HepG2 (cell line): ENCODE data around the gene TTC28. TPM values are rescaled to one million over a fixed set of nuclear protein-coding genes. Genes with fewer than 3 reads are reported as not detected.

Source experiments
- ATAC-seq: fragments of 200-7000 bp; cut with Tn5 transposase; 3 replicates; pipeline ENCODE4 v1.9.1; 2020; ENCODE audit warnings: mild to moderate bottlenecking, moderate library complexity
- BruUV-seq: library from RNA; stranded (reverse); fragments of 400-500 nt; replicated peaks from 2 replicates; lab custom pipeline; 2021; lab: Mats Ljungman, UMichigan
- CTCF ChIA-PET: fragments of 300-600 bp; formaldehyde crosslinking; extraction: SDS; loops from one replicate; lab custom pipeline; 2021; ENCODE audit warnings: low total read pairs, inconsistent platforms, low intra/inter-chr PET ratio; lab: Yijun Ruan, JAX
- POLR2A ChIA-PET: fragments of 350-600 bp; sonication (Branson Sonifier 250); formaldehyde crosslinking; loops from one replicate; lab custom pipeline; 2020; ENCODE audit warnings: antibody characterized with exemption, inconsistent platforms; lab: Yijun Ruan, JAX
- DNase-seq: peaks from one replicate; pipeline ENCODE4 v3.0.0-alpha.2; 2015; ENCODE audit warnings: low spot score
- FAIRE-seq: peaks from 3 replicates; lab custom pipeline; 2011; peaks lifted over from hg19 to GRCh38; lab: Jason Lieb, UNC
- H2AFZ ChIP-seq: one replicate; pipeline ENCODE4 v1.6.1; 2011; ENCODE audit warnings: low read length, inconsistent platforms
- H3K27ac ChIP-seq: fragments of 300-600 bp; 3 replicates; pipeline ENCODE4 v1.8.0; 2011; ENCODE audit warnings: mixed run types, mild to moderate bottlenecking, mixed read lengths, low read length, inconsistent platforms; ENCODE audit not compliant: insufficient read depth; ENCODE audit errors: extremely low read length
- H3K27me3 ChIP-seq, 2 experiments: fragments of 200-600 bp in 1 of 2; 2 replicates in 1 of 2; 3 replicates in 1 of 2; pipeline versions ENCODE4 v1.6.0 to v1.8.0; 2011; ENCODE audit warnings: low read length in 2 of 2, mild to moderate bottlenecking in 2 of 2, moderate library complexity in 2 of 2, inconsistent platforms in 1 of 2; ENCODE audit not compliant: insufficient read depth in 2 of 2, control insufficient read depth in 1 of 2
- H3K36me3 ChIP-seq, 2 experiments: fragments of 200-600 bp in 1 of 2; replicated peaks in 1 of 2; 2 replicates in 1 of 2; 3 replicates in 1 of 2; pipeline versions ENCODE4 v1.5.1 to v1.8.0; 2011; ENCODE audit warnings: low read length in 2 of 2, inconsistent platforms in 1 of 2; ENCODE audit not compliant: insufficient read depth in 2 of 2, control insufficient read depth in 1 of 2
- H3K4me1 ChIP-seq: 2 replicates; pipeline ENCODE4 v1.5.1; 2012; ENCODE audit warnings: low read length, inconsistent platforms; ENCODE audit not compliant: insufficient read depth
- H3K4me2 ChIP-seq: 2 replicates; pipeline ENCODE4 v1.6.0; 2011; ENCODE audit warnings: low read depth, low read length, inconsistent platforms
- H3K4me3 ChIP-seq, 3 experiments: fragments of 200-600 bp in 1 of 3; sonication (generic), shearing (Covaris generic) in 1 of 3; replicated peaks in 1 of 3; 2 replicates each; pipeline ENCODE4 v1.5.1; 2011 to 2016; ENCODE audit warnings: low read length in 3 of 3, inconsistent platforms in 2 of 3, low read depth in 2 of 3, mild to moderate bottlenecking in 2 of 3, control low read depth in 1 of 3, mixed read lengths in 1 of 3; ENCODE audit not compliant: insufficient read depth in 1 of 3
- H3K79me2 ChIP-seq: one replicate; pipeline ENCODE4 v1.6.1; 2011; ENCODE audit warnings: low read length, inconsistent platforms; ENCODE audit not compliant: insufficient read depth
- H3K9ac ChIP-seq: 2 replicates; pipeline ENCODE4 v1.6.0; 2011; ENCODE audit warnings: mild to moderate bottlenecking, low read depth, low read length, inconsistent platforms; ENCODE audit not compliant: insufficient read depth
- H3K9me3 ChIP-seq: 2 replicates; pipeline ENCODE4 v1.5.1; 2012; ENCODE audit warnings: mild to moderate bottlenecking, low read length
- H4K20me1 ChIP-seq: 2 replicates; pipeline ENCODE4 v1.6.0; 2011; ENCODE audit warnings: inconsistent platforms, mild to moderate bottlenecking, low read length, moderate library complexity; ENCODE audit not compliant: insufficient read depth
- CREM ChIP-seq, 2 experiments: sonication (generic) in 1 of 2; formaldehyde crosslinking in 1 of 2; IDR thresholded peaks; 2 replicates each; pipeline versions ENCODE4 v1.4.0 to v1.6.1; 2016 to 2020; ENCODE audit warnings: antibody characterized with exemption in 1 of 2, mild to moderate bottlenecking in 1 of 2, missing genetic modification reagents in 1 of 2
- GTF3A ChIP-seq: sonication (generic); formaldehyde crosslinking; conservative IDR thresholded peaks from 2 replicates; pipeline ENCODE4 v1.4.0; 2020; ENCODE audit warnings: mild to moderate bottlenecking, missing genetic modification reagents
- HDAC6 ChIP-seq: fragments of 200-600 bp; sonication (generic); IDR thresholded peaks from 2 replicates; pipeline ENCODE4 v1.7.0; 2017; ENCODE audit warnings: mild to moderate bottlenecking, antibody characterized with exemption, low read length, low read depth
- MBD4 ChIP-seq: IDR thresholded peaks from 2 replicates; pipeline ENCODE4 v1.6.1; 2012; ENCODE audit warnings: low read length, inconsistent platforms, borderline replicate concordance
- MTA1 ChIP-seq: sonication (generic); formaldehyde crosslinking; IDR thresholded peaks from 2 replicates; pipeline ENCODE4 v1.4.0; 2020; ENCODE audit warnings: missing genetic modification reagents, mild to moderate bottlenecking, borderline replicate concordance
- SNAI1 ChIP-seq: sonication (generic); formaldehyde crosslinking; IDR thresholded peaks from 2 replicates; pipeline ENCODE4 v1.5.0; 2020; ENCODE audit warnings: mild to moderate bottlenecking, missing genetic modification reagents, borderline replicate concordance
- SP4 ChIP-seq: sonication (generic); formaldehyde crosslinking; IDR thresholded peaks from 2 replicates; pipeline ENCODE4 v1.8.1; 2023; ENCODE audit warnings: mild to moderate bottlenecking, missing genetic modification reagents
- TSC22D2 ChIP-seq: sonication (generic); formaldehyde crosslinking; IDR thresholded peaks from 2 replicates; pipeline ENCODE4 v1.5.1; 2020; ENCODE audit warnings: missing genetic modification reagents, mild to moderate bottlenecking, borderline replicate concordance
- ZBTB39 ChIP-seq: sonication (generic); formaldehyde crosslinking; IDR thresholded peaks from 2 replicates; pipeline ENCODE4 v1.5.0; 2020; ENCODE audit warnings: missing genetic modification reagents
- ZNF704 ChIP-seq: sonication (generic); formaldehyde crosslinking; IDR thresholded peaks from 2 replicates; pipeline ENCODE4 v1.8.1; 2023; ENCODE audit warnings: mild to moderate bottlenecking, inconsistent platforms, moderate library complexity, missing genetic modification reagents, borderline replicate concordance
- ZNF740 ChIP-seq: sonication (generic); formaldehyde crosslinking; IDR thresholded peaks from 2 replicates; pipeline ENCODE4 v1.4.0; 2020; ENCODE audit warnings: missing genetic modification reagents
- ZNF792 ChIP-seq: IDR thresholded peaks from 2 replicates; pipeline ENCODE4 v1.6.1; 2016
- WGBS: methylation state at CpG from one replicate; pipeline ENCODE4 v1.1.6; 2017; ENCODE audit warnings: low lambda C conversion rate; 5-methylcytosine and 5-hydroxymethylcytosine counted together
- in situ Hi-C: cut with HindIII; loops from 2 replicates; pipeline ENCODE4 v1.10.0; 2017; ENCODE audit warnings: low pct_unique_long_range_greater_than_20kb; ENCODE audit not compliant: extremely low pct_ligation_motif_present
- intact Hi-C: fragments of 100-400 bp; cut with micrococcal nuclease; formaldehyde crosslinking; loops from one replicate; pipeline ENCODE4 v1.10.0; 2022; ENCODE audit not compliant: unreplicated experiment
- polyA plus RNA-seq, 8 experiments: library from polyadenylated mRNA; depleted of rRNA in 3 of 8; stranded (reverse) in 7 of 8; unstranded in 1 of 8; fragments of >200 nt; fragmentation: Illumina TruSeq in 4 of 8; extraction: Trizol in 4 of 8; gene quantifications; 2 replicates each; pipeline versions ENCODE4 v1.2.1 to v1.2.3, GENCODE V29; 2011 to 2016; ENCODE audit warnings: low read depth in 4 of 8, missing spikeins in 1 of 8, mixed read lengths in 1 of 8; ENCODE audit not compliant: insufficient read depth in 1 of 8
- total RNA-seq, 5 experiments: library from RNA; depleted of rRNA; stranded (reverse); fragments of >200 nt; fragmentation: Illumina TruSeq; extraction: Trizol; gene quantifications; 2 replicates each; pipeline ENCODE4 v1.2.3, GENCODE V29; 2016; ENCODE audit warnings: low read depth in 1 of 5

Gene TTC28
- total and polyA plus RNA-seq, 2 of the 13 experiments (the other 11 are each of a cell fraction or from before 2014, with no cell fraction given) = 4.2 to 13.1 TPM

GRCh38 chr22:27987557-27987956, 692.1 kb downstream of the TTC28 start (continued):
- TF ChIP-seq HDAC6 (no peak), SP4 (CRISPR knock-in tag) (no peak), MBD4 (no peak)

GRCh38 chr22:27986937-27987336, 692.7 kb downstream of the TTC28 start:
- CTCF ChIA-PET = no interaction called here
- Histone ChIP-seq H3K79me2 (no peaks in the 10 kb centered on the region), H3K4me1 (peaks cover 8% of the 10 kb centered on the region), H3K27me3 (no peaks in the 10 kb centered on the region), H4K20me1 (no peaks in the 10 kb centered on the region), H3K27ac (no peak overlapping the region), H3K9me3 (no peaks in the 10 kb centered on the region), H2AFZ (no peak overlapping the region), H3K4me2 (no peak overlapping the region), H3K9ac (no peak overlapping the region), H3K36me3 (peaks cover 4 to 43% of the 10 kb centered on the region in 2 experiments; a peak in 4 of 5 replicates), H3K4me3 (no peak overlapping the region)
- ATAC-seq = no peak
- in situ Hi-C loops = no loop called here
- no TSS peak for BruUV-seq
- TF ChIP-seq SNAI1 (CRISPR knock-in tag) (no peak), TSC22D2 (no peak), ZNF740 (CRISPR knock-in tag) (no peak), ZNF792 (CRISPR knock-in tag) (no peak), MTA1 (CRISPR knock-in tag) (no peak), GTF3A (no peak), CREM (IDR thresholded peaks at IDR 0.05) (no peak), CREM (CRISPR knock-in tag; IDR thresholded peaks at IDR 0.05) (no peak), ZBTB39 (CRISPR knock-in tag) (no peak), ZNF704 (CRISPR knock-in tag) (no peak)
- intact Hi-C loops = no loop called here
- POLR2A ChIA-PET = no interaction called here
- no peak for FAIRE-seq
- no peak for DNase-seq
- 100% methylated on average over 5 of the region's 5 CpGs for WGBS
